Stimulated activated naive CD4-positive, alpha-beta T cell treated with Interleukin-2 at 50 U/mL for 16 hours (primary cell): ENCODE results near the gene OR10A7.
"Not testable (repeated sequence)": the region's sequence is repeated elsewhere in the genome, so short reads cannot be mapped to it uniquely, and the experiment has no call there.

ENCODE experiments used
- DNase-seq: peaks from one replicate; lab custom pipeline; 2025; lab: John Stamatoyannopoulos, UW

OR10A7 gene, protein sequence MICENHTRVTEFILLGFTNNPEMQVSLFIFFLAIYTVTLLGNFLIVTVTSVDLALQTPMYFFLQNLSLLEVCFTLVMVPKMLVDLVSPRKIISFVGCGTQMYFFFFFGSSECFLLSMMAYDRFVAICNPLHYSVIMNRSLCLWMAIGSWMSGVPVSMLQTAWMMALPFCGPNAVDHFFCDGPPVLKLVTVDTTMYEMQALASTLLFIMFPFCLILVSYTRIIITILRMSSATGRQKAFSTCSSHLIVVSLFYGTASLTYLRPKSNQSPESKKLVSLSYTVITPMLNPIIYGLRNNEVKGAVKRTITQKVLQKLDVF

DNA sequence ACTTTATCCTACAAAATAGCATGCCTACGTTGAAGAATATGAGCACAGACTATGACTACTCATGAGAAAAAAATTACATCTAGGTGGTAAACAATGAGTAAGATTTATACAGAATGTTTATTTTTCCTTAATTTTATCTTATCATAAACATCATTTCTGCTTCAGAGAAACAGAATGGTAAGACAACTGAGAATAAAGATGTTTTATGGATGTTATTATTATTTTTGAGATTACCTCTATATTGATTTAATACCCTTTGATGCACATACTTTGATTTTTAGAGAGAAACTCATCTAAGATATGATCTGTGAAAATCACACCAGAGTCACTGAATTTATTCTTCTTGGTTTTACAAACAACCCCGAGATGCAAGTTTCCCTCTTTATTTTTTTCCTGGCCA, at the start of gene OR10A7:
OR10A7 (plus strand) TSS at position 301 of the 400 bp plus-strand sequence; CDS start at position 301, 0 bp downstream.
- no peak for DNase-seq

DNA sequence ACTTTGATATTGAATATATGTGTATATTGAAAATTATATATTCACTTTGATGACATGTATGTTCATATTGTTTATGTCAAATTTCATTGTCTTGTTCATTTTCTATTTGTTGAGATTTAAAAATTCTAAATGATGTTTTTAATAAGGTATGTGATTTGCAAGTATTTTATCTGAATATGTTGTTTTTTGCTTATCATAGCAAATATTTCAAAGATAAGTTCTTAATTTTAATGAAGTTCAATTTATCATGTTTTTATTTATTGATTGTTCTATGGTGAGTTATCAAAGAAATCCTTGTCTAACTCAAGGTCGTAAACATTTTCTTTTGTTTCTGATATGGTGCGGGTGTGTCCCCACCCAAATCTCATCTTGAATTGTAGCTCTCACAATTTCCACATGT, 49.4 kb upstream of the OR10A7 start:
- DNase-seq, result no peak

DNA sequence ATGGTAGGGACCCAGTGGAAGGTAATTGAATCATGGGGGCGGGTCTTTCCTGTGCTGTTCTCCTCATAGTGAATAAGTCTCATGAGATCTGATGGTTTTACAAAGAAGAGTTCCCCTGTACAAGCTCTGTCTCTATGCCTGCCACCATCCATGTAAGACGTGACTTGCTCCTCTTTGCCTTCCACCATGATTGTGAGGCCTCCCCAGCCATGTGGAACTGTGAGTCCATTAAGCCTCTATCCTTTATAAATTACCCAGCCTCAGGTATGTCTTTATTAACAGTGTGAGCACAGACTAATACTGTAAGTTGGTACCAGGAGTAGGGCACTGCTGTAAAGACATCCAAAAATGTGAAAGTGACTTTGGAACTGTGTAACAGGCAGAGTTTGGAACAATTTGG, 49.0 kb upstream of the OR10A7 start:
- DNase-seq, result not testable (repeated sequence)

DNA sequence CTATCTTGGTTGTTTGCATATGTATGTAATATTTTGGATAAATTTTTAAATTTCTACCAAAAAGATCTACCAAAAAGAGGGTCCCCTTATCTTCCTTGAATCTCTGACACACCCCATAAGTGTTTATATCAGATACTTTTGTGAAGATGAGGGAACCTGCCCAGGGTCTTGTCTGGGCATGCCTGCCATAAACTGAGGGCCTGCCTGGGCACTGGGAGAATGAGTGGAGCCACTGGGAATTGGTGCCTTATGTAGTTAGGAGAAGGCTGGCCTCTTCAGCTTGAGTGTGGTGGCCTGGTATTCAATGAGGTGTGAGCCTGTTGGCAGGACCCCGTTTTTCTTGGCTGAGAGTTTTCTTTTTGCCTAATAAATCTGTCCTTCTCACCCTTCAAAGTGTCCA, 48.1 kb upstream of the OR10A7 start:
- no peak for DNase-seq

DNA sequence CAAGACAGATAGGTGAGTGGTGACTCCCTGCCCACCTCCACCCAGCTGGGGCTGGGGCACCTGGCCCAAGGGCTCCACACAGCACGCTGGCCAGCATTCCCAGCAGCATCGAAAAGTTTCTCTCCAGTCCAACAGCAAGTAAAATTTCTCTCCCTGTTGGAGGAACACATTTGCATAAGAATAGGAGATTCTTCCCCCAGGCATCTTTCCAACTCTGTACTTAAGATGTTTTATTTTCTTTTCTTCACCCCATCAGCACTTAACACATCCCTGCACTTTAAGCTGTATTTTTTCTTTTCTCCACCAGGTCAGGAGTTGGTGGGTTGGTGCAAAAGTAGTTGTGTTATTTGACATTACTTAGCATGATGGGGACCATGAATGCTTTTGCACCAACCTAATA, 47.4 kb upstream of the OR10A7 start:
- DNase-seq, result no peak

DNA sequence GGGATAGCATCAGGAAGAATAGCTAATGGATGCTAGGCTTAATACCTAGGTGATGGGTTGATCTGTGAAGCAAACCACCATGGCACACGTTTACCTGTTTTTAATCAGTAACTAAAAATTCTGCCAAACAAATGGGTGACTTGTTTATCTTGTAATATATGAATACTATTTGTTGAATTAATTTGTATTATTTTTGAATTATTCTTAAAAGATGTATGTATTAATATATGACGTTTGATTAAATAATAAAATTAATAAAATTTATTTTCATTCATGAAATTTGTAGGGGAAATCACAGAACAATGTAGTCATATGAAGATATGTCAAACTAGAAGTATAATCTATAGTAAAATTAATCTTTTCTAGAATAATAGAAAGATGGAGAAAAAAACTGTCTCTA, 32.3 kb upstream of the OR10A7 start:
- DNase-seq, result no peak

DNA sequence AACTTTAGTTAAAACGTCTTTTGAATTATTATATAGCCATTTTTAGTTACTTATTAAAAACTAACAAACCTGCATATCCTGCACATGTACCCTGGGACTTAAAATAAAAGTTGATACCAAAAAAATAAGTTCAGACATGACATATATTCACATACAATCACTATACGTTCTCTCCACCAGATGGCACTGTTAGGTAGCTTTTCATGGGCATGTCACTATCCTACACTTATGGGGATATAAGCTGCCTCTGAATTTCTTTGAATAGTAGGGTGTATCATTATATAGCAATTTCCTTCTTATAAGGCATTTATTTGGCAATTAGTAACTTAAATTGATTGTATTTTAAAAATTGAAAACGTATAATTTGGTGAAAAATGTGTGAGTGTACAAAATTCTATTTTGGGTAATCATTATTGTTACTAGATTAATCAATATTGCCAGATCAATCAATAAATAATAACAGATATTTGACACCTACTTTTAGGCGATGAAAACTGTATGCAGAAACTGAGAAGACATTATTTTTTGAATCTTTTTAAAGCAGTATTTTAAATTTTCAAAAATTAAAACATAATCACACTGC, 31.8 kb upstream of the OR10A7 start:
- DNase-seq, result peak; percentile 0

DNA sequence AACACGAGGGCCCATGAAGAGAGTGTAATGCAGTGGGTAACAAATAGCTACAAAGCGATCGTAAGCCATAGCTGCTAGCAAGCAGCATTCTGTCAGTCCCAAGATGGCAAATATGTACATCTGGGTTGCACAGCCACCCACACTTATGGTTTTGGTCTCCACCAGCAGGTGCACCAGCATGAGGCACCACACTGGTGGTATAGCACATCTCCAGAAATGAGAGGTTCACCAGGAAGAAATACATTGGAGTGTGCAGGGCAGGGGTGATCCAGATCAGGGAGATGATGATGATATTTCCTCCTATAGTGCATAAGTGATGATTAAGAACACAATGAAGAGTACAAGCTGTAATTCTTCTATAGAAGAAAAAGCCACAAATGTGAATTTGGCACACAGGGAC, 26.4 kb upstream of the OR10A7 start:
- no peak for DNase-seq

DNA sequence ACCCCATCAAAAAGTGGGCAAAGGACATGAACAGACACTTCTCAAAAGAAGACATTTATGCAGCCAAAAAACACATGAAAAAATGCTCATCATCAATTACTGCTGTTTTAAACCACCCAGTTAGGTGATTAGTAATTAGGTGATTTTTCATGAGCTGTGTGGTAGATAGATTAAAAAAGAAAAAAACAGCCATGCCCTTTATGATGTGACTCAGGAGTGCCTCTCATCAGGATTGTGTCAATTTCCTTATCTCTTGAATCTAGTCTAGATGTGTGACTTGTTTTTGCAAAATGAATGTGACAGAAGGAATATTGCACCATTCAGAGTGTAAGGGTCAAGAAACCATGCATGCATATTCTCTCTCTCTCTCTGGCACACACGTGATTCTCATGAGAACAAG, 5.7 kb downstream of the OR10A7 start:
- no peak for DNase-seq

DNA sequence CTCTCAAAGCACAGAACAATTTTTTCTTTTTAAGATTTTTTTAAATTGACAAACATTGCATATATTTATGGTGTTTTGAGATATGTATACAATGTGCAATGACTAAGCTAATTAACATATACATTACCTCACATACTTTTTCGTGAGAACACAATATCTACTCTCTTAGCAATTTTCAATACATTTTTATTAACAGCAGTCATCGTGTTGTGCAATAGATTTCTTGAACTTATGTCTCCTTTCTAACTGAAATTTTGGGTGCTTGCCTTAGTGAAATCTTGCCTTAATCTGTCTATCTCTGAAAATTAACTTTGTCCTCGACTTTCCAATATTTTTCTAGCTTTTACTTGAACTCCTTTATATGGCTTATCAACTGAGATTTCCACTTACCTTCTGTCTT, 6.8 kb downstream of the OR10A7 start:
- no peak for DNase-seq

DNA sequence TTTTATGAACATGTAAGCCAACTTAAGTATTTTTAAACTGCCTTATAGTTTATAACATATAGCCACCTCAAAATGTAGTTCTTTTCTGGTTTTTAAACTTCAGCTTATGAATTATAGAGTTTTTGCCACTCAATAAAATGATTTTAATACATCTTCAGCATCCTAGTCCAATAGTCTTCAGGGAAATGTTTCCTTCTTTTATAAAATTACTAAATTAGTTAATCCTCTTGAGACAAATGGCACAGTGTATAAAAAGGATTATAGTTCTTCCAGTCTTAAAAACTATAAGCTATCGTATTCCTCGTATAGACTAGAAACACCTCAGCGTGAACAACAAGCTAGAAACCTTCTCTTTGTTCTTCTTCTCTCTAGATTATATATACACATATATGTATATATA, 23.5 kb downstream of the OR10A7 start, which contains the start of gene OR6C74:
OR6C74 (plus strand) TSS at position 301 of the 400 bp plus-strand sequence. CDS start 2,679 bp downstream, outside the sequence.
- no peak for DNase-seq

DNA sequence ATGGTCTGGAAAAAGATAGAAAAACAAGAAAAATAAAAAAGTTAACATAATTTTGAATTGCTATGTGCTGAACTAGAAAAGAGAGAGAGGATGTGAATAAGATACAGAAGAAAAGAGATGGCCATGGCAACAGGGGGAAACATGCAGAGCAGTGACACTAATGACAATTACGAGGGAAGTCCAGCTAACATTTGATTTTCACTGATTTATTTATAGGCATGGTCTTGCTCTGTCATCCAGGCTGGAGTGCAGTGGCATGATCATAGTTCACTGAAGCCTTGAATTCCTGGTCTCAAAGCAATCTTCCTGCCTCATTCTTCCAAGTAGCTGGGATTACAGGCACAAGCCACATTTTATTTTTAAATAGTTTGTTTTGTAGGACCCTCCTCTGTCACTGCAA, 25.3 kb downstream of the OR10A7 start:
- DNase-seq, result no peak

DNA sequence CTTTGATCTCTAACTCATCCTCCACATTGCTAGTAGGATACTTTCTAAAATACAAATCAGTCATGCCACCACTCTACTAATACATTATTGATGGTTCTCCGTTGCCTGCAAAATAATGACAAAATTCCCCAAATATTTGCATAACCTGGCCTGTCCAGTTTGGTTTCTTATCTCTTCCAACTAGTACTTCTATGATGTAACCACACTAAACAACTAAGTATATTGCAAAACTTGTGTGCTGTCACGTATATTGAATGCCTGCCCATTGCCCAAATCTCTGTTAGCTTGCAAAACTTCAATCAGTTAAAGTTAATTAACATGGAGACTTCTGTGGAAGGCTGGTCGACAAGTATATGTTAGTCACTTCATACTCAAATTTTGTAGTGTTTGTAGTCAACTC, 30.1 kb downstream of the OR10A7 start:
- no peak for DNase-seq

DNA sequence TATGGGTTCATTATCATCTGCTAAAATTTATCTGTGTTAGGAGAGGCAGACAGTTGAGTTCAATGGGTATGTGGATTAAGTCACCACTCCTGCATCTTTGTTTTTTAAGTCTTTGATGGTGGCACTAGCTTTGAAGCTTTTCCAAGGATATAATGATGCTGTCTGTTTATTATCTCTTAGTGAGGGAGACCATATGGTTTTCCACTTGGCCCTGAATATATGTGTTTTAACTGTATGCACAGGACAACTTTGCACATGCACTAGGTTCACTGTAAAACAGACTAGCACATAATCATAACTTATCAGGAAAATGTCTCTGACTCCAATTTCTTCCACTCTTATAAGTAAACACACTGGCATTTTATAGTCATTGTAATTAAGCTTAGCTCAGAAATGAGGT, 32.5 kb downstream of the OR10A7 start:
- no peak for DNase-seq

DNA sequence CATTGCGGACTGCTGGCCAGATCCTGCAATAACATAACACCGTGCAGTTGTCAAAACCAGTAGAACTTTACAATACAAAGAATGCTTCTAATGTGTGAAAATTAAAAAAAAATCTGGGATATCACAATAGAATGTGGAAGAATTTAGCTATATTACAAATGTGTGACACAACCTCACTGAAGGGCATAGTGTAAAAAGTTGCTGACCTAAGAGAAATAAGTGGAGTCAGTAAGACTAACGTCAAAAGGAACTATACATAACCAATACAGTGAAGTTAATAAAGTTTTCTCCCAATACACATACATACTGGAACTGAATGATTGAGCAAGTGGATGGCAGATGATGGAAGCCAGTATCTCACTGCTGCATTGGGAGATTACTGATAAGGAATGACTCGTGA, 36.0 kb downstream of the OR10A7 start:
- no peak for DNase-seq

DNA sequence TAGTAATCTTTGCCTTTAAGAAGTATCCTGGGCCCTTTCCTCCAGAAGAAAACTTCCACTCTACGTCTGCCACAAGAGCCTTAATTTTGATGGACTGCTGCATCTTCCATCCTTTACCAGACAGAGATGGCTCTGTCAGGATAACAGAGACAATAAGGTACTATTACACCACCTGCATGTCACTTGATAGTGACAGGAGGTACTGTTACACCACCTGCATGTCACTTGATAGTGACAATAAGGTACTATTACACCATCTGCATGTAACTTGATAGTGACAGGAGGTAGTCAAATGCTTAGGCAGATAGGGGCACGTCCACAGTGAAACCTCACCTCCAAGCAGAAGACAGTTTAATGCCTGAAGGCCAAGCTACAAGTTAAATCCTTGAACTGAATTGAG, 37.5 kb downstream of the OR10A7 start:
- DNase-seq, result no peak
